ENCODE measurements around the gene GCK.

DNA sequence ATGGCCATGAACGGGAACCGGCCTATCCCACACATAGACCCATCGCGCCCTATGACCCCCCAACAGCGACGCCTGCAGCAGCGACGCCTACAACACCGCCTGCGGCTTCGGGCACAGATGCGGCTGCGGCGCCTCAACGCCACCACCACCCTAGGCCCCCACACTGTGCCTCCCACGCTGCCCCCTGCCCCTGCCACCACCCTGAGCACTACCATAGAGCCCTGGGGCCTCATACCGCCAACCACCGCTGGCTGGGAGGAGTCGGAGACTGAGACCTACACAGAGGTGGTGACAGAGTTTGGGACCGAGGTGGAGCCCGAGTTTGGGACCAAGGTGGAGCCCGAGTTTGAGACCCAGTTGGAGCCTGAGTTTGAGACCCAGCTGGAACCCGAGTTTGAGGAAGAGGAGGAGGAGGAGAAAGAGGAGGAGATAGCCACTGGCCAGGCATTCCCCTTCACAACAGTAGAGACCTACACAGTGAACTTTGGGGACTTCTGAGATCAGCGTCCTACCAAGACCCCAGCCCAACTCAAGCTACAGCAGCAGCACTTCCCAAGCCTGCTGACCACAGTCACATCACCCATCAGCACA lies 75.4 kb downstream of the GCK start:
- TF ChIP-seq, protein P1, sequence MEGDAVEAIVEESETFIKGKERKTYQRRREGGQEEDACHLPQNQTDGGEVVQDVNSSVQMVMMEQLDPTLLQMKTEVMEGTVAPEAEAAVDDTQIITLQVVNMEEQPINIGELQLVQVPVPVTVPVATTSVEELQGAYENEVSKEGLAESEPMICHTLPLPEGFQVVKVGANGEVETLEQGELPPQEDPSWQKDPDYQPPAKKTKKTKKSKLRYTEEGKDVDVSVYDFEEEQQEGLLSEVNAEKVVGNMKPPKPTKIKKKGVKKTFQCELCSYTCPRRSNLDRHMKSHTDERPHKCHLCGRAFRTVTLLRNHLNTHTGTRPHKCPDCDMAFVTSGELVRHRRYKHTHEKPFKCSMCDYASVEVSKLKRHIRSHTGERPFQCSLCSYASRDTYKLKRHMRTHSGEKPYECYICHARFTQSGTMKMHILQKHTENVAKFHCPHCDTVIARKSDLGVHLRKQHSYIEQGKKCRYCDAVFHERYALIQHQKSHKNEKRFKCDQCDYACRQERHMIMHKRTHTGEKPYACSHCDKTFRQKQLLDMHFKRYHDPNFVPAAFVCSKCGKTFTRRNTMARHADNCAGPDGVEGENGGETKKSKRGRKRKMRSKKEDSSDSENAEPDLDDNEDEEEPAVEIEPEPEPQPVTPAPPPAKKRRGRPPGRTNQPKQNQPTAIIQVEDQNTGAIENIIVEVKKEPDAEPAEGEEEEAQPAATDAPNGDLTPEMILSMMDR (IDR thresholded peaks at IDR 0.05), result no peak
- no peak for TF ChIP-seq POLR2A (IDR thresholded peaks at IDR 0.05)
